BJ (cell line): ENCODE measurements around the gene SAC3D1. TPM values are rescaled to one million over a fixed set of nuclear protein-coding genes. Genes with fewer than 3 reads are reported as not detected.

Experiments used
- CTCF ChIA-PET: fragments of 350-600 bp; formaldehyde crosslinking; extraction: SDS; loops from one replicate; lab custom pipeline; 2021; ENCODE audit warnings: antibody characterized with exemption, inconsistent platforms; lab: Yijun Ruan, JAX
- POLR2A ChIA-PET: fragments of 300-600 bp; sonication (Branson Sonifier 250); formaldehyde crosslinking; extraction: SDS; loops from one replicate; lab custom pipeline; 2021; ENCODE audit warnings: antibody characterized with exemption; lab: Charles Lee
- DNase-seq: peaks from one replicate; pipeline ENCODE4 v3.0.0-alpha.2; 2011; ENCODE audit warnings: low read depth
- H3K27me3 ChIP-seq: 2 replicates; pipeline ENCODE4 v1.6.0; 2011; ENCODE audit warnings: low read length; ENCODE audit not compliant: control insufficient read depth, insufficient read depth
- H3K36me3 ChIP-seq: 2 replicates; pipeline ENCODE4 v1.5.1; 2011; ENCODE audit warnings: low read length; ENCODE audit not compliant: control insufficient read depth, insufficient read depth
- H3K4me3 ChIP-seq: 2 replicates; pipeline ENCODE4 v1.5.1; 2011; ENCODE audit warnings: low read depth, mild to moderate bottlenecking, control low read depth, low read length
- polyA plus RNA-seq: library from polyadenylated mRNA; depleted of rRNA; stranded (reverse); fragments of >200 nt; gene quantifications from 2 replicates; pipeline ENCODE4 v1.2.3, GENCODE V29; 2011
- TF ChIP-seq, protein P1 (sequence below): IDR thresholded peaks from 2 replicates; pipeline ENCODE4 v1.5.1; 2011; ENCODE audit warnings: low read depth, mild to moderate bottlenecking, control low read depth, inconsistent platforms, low read length, moderate library complexity; ENCODE audit not compliant: insufficient read depth

Gene SAC3D1
- polyA plus RNA-seq, 1 experiment, result 7.3 TPM

DNA sequence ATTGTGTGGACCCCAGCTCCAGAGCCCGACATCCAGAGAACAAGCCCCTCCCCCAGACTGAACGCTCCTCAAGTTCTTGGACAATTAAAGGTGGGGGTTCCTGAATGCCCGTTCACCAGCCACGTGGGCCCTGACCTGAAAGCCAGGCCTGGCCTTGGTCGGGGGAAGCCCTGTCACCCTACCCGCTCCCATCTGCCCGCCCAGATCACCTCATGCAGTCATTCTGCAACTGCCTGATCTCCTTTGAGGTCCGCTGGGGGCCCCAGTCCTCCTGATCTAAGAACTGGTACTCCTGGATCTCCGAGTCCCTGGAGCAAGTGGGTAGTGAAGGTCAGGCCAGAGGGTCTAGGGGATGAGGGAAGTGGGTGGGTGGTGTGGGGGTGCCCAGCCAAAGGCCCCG is 26.4 kb downstream of the SAC3D1 start:
- Histone ChIP-seq H3K4me3 (no peak overlapping the region), H3K27me3 (no peaks in the 10 kb centered on the region), H3K36me3 (no peaks in the 10 kb centered on the region)
- ChIA-PET CTCF (no interaction called here), POLR2A (no interaction called here)
- TF ChIP-seq, protein P1, sequence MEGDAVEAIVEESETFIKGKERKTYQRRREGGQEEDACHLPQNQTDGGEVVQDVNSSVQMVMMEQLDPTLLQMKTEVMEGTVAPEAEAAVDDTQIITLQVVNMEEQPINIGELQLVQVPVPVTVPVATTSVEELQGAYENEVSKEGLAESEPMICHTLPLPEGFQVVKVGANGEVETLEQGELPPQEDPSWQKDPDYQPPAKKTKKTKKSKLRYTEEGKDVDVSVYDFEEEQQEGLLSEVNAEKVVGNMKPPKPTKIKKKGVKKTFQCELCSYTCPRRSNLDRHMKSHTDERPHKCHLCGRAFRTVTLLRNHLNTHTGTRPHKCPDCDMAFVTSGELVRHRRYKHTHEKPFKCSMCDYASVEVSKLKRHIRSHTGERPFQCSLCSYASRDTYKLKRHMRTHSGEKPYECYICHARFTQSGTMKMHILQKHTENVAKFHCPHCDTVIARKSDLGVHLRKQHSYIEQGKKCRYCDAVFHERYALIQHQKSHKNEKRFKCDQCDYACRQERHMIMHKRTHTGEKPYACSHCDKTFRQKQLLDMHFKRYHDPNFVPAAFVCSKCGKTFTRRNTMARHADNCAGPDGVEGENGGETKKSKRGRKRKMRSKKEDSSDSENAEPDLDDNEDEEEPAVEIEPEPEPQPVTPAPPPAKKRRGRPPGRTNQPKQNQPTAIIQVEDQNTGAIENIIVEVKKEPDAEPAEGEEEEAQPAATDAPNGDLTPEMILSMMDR, result no peak
- no peak for DNase-seq

DNA sequence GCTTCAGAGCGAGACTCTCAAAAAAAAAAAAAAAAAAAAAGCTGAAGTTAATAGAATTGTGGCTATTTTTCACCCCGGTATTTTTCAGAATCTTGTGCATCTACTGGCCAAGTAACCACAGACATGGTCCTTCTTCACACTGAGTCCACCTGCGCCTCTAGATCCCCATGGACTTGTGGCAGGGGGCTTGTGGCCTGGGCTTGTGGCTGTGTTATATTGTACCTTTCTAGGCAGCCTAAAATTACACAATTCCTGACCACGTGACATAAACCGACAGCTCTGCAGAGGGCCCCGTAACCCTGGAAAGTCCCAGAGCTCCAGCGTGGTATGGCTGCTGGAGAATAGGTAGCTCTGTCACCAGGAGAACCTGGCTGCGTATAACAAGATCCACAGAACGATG is 28.2 kb downstream of the SAC3D1 start:
- Histone ChIP-seq H3K4me3 (no peak overlapping the region), H3K36me3 (no peaks in the 10 kb centered on the region), H3K27me3 (no peaks in the 10 kb centered on the region)
- TF ChIP-seq, protein P1, result no peak
- CTCF ChIA-PET, result interaction anchor here (0.9 to 1.6 kb wide), 2 partner anchors 48 to 55 kb away, joined by 3 to 4 read pairs; partner anchors contain the start of genes ARL2 and ZNHIT2
- POLR2A ChIA-PET, result no interaction called here
- no peak for DNase-seq

GRCh38 chr11:65071907-65072630 is 31.1 kb downstream of the SAC3D1 start:
- DNase-seq, result no peak
- no peaks in the 10 kb centered on the region for H3K36me3 ChIP-seq
- no peak overlapping the region for H3K4me3 ChIP-seq
- TF ChIP-seq, protein P1, result no peak
- no peaks in the 10 kb centered on the region for H3K27me3 ChIP-seq
- POLR2A ChIA-PET, result no interaction called here
- CTCF ChIA-PET, result interaction anchor here (1.1 to 1.4 kb wide), 2 partner anchors 37 to 38 kb away, joined by 3 read pairs; no protein-coding TSS in a partner anchor

DNA sequence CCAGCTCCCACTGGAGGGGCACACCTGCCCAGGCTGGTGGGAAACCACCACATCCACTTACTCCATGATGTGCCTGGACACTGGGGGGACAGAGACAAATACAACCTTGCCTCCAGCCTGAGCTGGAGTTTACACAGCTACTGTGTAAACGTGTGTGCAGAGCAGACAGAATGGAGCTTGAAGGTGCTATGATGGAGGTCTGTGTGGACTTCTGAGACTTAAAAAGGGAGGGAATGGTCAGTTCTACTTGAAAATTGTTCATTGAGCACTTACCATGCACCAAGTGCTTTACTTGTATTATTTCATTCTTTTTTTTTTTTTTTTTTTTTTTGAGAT is 31.6 kb downstream of the SAC3D1 start:
- Histone ChIP-seq H3K4me3 (no peak overlapping the region), H3K27me3 (no peaks in the 10 kb centered on the region), H3K36me3 (no peaks in the 10 kb centered on the region)
- no peak for DNase-seq
- TF ChIP-seq, protein P1, result no peak
- ChIA-PET CTCF (interaction anchor here (1.4 to 1.6 kb wide), 2 partner anchors 9 to 38 kb away, joined by 3 to 7 read pairs; no protein-coding TSS in a partner anchor), POLR2A (no interaction called here)

DNA sequence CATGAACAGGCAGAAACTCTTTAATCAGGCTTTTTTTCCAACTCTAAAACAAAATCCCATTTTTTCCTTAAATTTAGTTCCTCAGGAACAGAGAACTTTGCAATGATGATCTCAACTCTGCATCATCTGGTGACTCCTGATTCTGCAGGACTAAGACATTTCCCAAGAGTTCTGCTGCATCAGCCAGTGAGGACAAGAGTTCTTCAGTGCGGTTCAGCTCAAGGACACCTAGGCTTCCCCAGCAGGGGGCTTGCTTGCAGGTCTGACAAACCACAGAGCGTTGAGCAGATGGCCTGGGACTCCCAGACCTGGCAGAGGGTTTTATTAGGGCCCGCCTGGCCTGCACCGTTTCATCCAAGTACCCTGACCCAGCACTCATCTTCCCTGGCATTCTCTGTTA is 36.4 kb downstream of the SAC3D1 start:
- CTCF ChIA-PET, result interaction anchor here (1.1 to 2.1 kb wide), 3 partner anchors 28 to 65 kb away, joined by 3 to 7 read pairs (median 3); partner anchors contain the start of gene ARL2
- Histone ChIP-seq H3K27me3 (no peaks in the 10 kb centered on the region), H3K36me3 (no peaks in the 10 kb centered on the region), H3K4me3 (no peak overlapping the region)
- DNase-seq, result no peak
- TF ChIP-seq, protein P1, result no peak
- POLR2A ChIA-PET, result no interaction called here
